Fibroblast of skin of right biceps (primary cell): ENCODE data around the gene PIK3R2.
A peak's percentile ranks its signal among the peaks of the same experiment; 100 is the strongest.

ENCODE experiments used
- DNase-seq: peaks from one replicate; pipeline ENCODE4 v3.0.0-alpha.2; 2013

PIK3R2 gene

DNA sequence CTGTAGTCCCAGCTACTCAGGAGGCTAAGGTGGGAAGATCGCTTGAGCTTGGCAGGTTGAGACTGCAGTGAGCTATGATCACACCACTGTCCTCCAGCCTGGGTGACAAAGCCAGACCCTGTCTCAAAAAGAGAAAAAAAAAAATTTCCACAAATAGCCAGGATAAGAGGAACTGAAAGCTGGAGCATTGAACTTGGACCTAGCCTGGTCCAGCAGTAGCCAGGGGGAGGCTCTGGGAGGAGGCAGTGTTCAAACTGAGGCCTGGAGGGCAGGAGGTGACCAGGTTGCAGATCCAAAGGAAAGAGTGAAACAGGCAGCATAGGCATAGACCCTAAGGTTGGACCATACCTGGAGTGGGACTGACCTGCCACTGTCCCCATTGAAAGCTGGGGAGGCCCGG is 26.9 kb upstream of the PIK3R2 start:
- DNase-seq, result no peak

GRCh38 chr19:18128044-18128443 is 24.9 kb upstream of the PIK3R2 start:
- no peak for DNase-seq

GRCh38 chr19:18128805-18129204 is 24.2 kb upstream of the PIK3R2 start:
- DNase-seq, result no peak

- DNase-seq, result no peak
Measured at GRCh38 chr19:18130523-18131242, 22.3 kb upstream of the PIK3R2 start.

GRCh38 chr19:18131841-18132596 is 20.9 kb upstream of the PIK3R2 start:
- DNase-seq, result no peak

GRCh38 chr19:18135712-18136584 is 17.0 kb upstream of the PIK3R2 start:
- no peak for DNase-seq

DNA sequence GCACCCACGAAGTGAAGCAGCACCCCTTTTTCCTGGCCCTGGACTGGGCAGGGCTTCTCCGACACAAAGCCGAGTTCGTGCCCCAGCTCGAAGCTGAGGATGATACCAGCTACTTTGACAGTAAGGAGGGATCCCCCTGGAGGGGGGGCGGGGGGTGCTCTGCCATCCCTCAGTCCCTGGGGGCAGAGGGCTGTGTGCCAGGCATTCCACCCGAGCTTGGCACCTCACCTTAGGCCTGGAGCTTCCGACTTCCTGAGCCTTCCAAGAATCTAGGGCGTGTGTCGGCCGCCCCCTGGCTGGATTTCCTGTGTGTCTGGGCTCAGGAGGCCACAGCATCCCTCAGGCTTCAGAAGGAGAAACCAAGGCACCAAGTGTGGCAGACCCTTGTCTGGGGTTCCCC is 15.7 kb upstream of the PIK3R2 start:
- no peak for DNase-seq

GRCh38 chr19:18137657-18138339 is 15.2 kb upstream of the PIK3R2 start:
- no peak for DNase-seq

DNA sequence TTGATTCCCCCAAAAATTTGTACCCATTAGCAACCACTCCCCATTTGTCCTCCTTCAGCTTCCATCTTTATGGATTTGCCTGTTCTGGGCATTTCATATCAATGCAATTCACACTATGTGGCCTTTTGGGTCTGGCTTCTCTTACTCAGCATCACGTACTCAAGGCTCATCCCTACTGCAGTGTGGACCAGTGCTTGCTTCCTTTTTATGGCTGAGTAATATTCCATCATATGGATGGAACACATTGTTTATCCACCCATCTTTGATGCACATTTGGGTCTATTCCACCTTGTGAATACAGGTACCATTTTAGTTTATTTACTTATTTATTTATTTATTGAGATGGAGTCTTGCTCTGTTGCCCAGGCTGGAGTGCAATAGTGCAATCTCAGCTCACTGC is 12.5 kb upstream of the PIK3R2 start:
- no peak for DNase-seq

DNA sequence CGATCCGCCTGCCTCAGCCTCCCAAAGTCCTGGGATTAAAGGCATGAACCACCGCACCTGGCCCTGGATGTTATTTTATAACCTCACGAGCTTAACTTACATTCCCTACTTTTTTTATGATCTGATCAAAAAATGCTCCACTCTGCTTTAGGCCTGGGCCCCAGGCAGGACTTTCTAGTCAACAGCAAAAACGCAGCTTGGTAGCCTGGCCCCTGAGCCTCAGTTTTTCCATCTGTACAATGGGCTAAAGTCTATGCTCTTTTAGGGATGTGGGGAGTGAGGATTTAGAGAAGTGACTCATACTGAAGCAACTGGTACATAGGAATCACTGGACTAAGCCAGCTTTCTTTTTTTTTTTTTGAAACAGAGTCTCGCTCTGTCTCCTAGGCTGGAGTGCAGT is 11.9 kb upstream of the PIK3R2 start:
- no peak for DNase-seq

DNA sequence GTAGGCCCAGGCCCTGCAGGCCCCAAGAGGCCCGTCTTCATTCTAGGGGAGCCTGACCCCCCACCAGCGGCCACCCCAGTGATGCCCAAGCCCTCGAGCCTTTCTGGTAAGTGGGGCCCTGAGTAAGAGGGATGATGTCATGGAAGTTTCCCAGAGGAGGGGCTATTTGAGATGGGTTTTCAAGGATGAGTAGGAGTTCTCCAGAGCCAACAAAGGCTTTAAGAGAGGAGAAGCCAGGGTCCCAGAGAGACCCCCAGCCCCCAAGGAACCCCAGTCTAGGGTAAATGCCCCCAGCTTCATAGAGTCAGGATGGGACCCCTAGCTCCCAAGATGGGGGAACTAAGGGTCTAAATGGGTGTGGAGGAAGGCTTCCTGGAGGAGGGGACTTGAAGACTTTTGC is 9.1 kb upstream of the PIK3R2 start:
- no peak for DNase-seq

DNA sequence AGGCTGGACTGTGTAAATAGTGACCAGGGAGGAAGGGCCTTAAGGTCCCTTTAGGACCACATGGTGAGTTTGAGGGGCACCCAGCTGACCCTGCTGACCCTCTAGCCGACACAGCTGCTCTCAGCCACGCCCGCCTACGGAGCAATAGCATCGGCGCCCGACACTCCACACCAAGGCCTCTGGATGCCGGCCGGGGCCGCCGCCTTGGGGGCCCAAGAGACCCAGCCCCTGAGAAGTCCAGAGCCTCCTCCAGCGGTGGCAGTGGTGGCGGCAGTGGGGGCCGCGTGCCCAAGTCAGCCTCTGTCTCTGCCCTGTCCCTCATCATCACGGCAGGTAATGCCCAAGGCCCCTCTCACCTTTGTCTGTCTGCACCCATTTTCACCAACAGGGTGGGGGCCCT is 8.6 kb upstream of the PIK3R2 start:
- no peak for DNase-seq

DNA sequence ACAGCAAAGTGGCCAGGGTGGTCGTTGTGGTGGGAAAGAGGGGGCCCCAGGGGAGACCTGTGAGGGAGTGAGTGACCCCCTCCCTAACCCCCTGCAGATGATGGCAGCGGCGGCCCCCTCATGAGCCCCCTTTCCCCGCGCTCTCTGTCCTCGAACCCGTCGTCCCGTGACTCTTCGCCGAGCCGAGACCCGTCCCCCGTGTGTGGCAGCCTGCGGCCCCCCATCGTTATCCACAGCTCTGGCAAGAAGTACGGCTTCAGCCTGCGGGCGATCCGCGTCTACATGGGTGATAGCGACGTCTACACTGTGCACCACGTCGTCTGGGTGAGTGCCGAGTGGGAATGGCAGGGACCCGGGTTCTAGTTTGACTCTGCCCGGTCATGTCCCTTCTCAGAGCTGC is 8.1 kb upstream of the PIK3R2 start:
- DNase-seq, result no peak

DNA sequence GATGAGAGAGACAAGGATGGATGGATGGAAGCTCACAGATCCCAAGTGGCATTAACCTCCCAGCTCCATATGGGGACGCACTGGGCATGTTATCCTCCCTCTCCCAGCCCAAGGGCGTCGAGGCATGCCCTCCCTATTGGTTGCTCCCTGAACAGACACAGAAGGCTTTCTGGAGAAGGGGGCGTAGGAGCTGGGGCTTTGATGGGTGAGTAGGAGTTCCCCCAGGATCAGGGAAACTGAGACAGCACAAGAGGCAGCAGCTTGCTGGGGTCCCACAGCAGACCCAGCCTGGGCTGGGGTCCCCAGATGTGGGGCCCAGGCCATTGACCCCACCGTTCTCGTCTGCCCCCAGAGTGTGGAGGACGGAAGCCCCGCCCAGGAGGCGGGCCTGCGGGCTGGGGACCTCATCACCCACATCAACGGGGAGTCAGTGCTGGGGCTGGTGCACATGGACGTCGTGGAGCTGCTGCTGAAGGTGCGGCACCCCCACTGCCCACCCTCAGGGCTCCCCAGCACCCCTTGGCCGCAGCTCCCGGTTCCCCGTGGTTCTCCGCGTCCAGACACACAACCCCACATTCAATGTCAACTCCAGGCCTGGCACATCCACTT is 7.5 kb upstream of the PIK3R2 start:
- no peak for DNase-seq

GRCh38 chr19:18147396-18147795 is 5.6 kb upstream of the PIK3R2 start:
- DNase-seq, result no peak

DNA sequence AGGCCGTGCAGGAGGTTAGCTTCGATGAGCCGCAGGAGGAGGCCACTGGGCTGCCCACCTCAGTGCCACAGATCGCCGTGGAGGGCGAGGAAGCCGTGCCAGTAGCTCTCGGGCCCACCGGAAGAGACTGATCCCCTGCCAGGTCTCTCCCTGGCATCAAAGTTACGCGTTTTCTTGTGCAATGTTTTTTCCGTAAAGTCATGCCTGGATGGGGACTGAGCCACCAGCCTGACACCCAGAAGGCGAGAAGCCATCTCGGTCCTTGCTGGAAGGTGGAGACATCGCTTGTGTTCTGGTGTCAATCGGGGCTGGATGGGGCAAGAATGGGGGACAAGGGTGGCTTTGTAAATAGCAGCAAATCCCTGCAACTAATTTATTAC is 3.4 kb upstream of the PIK3R2 start:
- DNase-seq, result no peak

- no peak for DNase-seq
Measured at GRCh38 chr19:18150776-18151624, 2.0 kb upstream of the PIK3R2 start.

DNA sequence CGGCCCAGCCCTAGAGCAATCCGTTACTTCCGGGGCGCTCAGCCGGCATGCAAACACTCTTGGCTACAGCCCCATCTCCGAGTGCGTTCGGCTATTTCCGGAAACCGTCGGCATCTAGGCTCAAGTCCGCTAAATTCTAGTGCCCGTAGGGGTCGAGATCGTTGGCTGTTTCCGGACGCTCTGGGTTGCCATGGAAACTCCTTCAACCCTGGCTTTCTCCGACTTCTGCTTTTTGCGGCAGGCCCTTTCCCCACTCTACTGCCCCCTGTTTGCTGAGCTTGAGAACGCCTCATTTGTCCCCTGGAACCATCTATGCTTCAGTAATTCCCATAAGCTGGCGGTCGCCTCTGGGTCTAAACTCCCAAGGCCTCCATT is 534 bp upstream of the PIK3R2 start:
- DNase-seq, result peak; percentile 98

DNA sequence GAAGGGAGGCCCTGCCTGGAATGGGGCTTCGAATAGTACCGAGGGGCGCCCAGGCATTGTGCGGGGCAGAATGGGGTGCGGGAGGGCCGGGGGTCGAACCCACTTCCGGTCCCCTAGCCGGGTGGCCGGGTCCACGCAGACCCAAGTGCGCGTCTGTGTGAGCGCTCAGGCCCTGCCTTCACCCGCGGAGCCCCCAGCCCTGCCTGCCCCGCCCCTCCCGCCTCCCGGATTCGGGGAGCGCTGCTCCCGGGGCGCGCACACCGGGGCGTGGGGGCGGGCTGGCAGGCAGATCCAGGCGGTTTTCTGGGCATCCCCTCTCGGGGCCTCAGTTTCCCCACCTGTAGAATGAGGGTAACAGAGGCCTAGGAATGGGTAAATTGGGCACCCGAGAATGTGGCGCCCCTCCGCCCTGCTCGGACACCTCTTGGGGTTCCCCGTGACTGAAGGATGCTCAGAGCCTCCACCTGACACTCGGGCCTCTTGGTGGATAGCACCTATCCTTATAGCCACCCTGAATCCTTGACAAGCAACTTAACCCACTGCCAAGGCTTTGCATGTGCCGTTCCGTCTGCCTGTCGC is 682 bp downstream of the PIK3R2 start:
- no peak for DNase-seq

- no peak for DNase-seq
Measured at GRCh38 chr19:18155095-18156087, 2.4 kb downstream of the PIK3R2 start.
